HG03571 (cell line): ENCODE measurements around the gene BFSP1.

Source experiments
- ATAC-seq: cut with Tn5 transposase; IDR thresholded peaks from one replicate; pipeline ENCODE4 v1.9.1; 2021; ENCODE audit not compliant: unreplicated experiment

BFSP1 gene

DNA sequence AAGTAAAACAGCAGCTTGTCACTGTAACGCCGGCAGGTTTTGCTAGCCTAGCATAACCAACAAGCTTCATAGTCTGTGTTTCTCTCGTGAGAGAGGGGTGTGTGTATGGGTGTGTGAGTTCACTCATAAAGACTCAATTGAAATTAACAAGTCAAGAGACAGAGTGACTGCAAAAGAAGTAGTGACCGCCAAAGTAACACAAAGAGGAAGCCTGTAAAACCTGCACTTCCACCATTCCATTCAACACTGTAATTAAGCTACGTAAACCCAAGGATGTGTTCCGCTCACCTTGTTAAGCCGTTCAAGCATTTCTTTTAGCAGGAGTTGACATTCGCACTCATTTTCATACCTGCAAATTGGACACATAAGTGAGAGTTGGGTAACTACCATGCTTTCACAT, 6.6 kb downstream of the BFSP1 start:
- ATAC-seq: no peak

DNA sequence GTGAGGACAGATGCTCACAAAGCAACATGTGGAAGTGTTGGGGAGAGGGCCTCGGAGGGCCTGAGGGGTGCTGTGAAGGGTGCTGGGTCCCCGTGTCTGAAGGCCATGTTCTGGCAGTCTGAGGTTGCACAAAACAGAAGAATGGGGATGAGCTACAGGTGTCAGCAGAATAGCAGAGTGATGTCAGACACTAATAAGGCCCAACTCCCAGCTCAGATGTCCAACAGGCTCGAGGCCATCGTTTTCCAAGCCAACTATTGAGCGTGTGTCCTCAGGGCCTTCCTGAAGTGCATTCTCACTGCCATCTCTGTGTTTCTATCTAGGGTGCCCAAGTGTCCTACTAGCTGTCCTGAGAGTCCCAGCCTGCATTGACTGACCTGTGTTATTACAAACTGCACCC, 7.9 kb downstream of the BFSP1 start:
- no peak for ATAC-seq

DNA sequence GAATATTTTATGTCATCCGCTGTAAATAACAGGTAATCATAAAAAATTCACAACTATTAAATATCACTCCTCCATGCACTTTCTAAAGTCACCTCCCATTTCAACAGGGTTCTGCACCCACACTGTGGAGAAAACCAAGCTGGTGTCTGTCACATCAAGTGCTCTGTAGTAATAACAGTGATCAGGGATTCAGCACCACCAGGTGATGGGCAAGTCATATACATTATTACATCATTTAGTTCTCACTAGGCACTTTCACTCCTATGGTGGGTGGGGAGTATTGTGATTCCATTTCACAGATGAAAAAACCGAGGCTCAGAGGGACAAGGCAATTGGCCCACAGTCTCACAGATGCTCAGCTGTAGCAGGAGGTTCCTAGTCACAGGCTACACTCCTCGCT, 8.7 kb downstream of the BFSP1 start:
- no peak for ATAC-seq

DNA sequence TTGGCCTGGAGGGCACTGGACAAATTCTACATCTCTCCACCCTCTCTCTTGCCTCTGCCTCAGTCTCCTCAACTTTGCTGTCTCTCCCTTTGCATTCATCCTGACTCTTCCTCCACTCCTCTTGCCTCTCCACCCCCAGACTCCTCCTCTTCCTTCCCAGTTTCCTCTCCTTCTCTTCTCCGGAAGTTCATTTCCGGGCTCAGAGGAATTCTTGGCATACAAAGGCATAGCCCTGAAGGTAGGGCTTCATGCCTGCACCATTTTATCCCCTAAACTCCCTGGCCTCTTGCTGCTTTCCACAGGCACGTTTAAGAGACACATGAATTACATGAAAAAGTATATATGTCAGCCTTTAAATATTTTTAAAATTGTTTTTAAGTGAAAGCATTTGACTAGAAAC, 10.6 kb downstream of the BFSP1 start:
- no peak for ATAC-seq

DNA sequence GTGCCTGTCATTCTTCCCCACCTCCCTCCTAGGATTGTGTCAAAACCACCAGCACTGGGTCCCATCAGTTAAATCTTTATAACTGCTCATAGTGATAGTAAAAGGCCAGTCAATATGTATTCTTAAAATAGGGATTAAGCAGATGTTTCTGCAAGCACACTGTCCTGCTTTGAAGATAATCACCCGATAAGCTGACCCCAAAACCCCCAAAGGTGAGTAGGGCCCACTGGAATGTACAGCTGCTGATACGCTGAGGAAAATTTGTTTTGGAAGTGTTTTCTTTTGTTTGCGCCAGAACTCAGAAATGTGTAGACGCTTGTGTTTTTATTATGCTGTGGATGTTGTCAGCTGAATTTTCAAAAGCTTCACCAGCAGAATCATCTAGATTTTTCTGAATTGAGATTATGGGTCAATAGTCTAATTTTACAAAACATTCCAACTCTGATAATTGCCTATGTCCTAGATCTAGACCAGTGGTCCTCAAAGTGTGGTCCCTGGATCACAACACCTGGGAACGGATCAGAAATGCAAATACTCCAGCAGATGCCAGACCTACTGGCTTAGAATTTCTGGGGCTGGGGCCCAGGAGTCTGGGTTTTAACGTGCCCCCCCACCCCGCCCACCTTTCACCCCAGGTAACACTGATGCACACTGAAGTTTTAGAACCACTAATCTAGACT, 11.4 kb downstream of the BFSP1 start:
- ATAC-seq: no peak

DNA sequence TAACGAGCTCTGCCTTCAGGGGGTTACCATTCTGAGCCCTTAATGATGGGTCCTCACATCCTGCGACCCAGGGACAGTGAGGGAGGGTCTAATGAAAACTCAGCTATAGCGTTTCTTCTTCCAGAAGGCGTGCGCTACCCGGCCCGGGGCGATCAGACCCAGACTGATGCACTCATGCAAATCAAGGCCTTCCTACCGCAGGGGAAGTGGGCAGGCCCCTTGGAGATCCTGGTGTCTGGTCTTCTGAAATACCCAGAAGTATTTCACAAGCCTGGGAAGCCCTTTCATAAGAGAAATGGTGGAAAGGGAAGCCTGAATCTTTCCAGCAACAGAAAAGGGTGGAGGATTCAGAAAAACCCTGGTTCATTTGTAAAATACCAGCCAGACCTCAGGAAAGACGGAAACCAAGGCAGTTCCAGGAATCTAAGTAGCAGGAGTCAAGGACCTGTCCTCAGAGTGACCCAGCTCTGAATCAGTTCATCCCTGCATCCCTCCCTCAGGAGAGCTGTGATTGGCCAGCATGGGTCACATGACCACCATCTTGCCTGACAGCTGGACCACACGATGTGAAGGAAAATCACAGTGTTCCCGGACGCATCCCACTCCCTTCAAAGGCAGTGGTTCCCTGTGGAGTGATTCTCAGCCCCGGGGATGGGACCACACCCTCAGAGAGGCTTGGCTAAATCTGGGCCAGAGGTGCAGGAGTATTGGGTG, 12.7 kb downstream of the BFSP1 start:
- ATAC-seq: no peak

DNA sequence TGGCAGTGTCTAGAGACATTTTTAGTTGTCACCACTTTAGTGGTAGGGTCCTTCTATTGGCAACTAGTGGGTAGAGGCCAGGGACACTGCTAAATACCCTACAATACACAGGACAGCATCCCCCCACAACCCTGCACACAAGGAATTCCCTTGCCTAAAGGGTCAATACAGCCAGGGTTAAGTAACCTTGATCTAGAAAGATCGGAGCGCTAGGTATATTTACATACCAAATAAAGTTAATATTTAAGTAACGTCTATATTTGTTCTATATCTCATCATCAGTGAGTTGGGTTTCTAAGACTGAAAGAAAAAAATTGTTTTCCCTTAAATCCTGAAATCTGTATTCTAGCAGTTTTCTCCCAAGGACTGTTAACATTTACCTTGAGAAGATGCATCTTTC, 16.1 kb downstream of the BFSP1 start:
- ATAC-seq: no peak

DNA sequence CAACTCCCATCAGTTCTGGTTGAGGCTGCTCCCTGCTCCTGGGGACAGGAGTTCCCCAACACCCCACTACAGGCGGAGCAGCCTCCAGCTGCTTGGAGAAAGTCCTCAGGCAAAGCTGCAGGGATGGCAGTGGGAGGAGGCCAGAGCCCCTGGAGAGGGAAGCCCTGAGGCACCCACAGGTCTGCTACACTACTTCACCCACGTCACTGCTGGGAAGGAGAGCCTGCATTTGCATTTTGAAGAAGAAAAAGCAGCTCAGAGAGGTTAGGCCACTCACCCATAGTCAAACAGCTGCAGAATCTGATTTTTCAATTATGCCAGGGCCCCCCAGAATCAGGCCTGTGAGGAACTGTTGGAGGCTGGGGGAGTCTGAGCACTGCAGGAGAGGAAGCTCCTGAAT, 17.2 kb downstream of the BFSP1 start:
- ATAC-seq: no peak

DNA sequence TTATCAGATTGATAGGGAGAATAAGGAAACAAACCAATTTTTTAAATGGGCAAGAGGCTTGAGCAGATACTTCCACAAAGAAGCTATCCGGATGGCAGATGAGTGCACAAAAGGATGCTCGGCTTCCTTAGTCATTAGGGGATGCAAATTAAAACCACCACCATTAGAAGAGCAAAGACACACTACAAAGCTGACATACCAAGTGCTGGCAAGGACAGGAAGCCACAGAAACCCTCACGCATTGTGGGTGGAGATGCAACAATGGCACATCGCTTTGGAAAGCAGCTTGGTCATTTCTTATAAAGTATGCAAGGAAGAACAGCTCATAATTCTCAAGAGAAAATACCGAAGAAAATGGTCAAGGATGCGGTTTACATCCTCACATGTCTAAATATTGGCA, 19.8 kb downstream of the BFSP1 start:
- no peak for ATAC-seq

DNA sequence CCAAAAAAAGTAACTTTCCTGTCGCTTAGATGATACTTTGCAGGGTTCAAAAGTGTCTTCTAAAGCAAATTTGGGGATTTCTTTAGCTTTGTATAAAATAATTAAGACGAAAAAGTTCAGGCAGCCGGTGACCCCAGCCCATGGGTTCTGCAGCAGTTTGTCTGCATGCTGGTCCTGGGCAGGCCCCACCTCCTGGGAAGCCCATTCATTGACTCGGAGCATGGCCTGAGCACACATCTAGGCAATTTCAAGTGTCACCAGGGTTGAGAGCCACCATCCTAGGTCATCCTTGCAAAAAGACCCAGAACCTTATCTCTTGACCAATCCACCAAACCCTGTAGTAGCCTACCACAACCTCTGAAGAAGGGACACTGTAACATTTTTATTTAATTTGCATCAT, 20.6 kb downstream of the BFSP1 start:
- ATAC-seq: no peak

DNA sequence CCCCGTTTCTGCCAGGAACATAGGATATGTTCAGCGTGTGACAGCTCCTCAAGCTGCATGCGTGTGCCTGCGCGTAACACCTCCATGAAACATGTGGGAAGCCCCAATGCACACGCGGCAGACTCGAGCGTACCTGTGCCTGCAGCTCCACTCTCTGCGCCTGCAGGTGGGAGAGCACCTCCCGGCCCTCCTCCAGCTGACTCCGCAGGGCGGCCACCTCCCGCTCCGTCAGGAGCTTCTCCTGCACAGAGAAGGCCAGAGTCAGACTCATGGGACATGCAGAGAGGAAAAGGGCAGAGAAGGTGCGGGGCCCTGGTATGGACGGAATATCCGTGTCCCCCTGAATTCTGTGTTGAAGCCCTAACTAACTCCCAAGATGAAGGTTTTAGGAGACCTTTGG, 22.4 kb downstream of the BFSP1 start:
- ATAC-seq: no peak

DNA sequence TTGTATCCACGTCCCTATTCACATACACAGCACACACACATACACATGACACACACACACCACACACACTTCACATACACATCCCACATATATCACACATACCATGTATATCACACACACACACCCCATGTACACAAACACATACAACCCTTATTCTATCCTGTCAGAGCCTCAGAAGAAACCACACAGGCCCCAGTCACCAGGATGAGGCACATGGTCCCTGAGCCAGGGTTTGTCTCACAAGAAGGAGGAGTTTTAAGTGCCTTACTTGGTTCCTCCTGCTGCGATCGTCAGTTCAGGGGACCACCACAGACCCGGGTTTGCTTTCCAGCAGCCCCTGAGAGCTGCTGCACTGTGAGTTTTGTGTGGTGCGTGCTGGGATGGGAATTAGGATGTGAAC, 23.6 kb downstream of the BFSP1 start:
- no peak for ATAC-seq

DNA sequence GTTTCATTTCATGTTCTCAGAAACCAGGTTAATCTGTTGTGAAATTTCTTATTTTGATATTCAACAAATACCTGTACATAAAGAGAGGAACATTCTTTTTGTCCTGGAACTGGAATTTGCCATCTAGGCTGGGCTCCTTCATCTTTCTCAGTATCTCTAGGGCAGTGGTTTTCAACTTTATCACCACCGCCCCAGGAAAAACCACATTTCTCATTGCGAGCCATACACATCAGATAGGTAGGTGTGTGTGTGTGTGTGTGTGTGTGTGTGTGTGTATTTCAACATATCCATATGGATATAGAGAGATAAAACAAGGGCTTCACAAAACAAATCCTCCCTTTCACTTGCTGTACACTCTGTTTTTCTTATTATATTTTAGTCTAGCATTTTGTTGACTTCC, 24.1 kb downstream of the BFSP1 start:
- no peak for ATAC-seq

DNA sequence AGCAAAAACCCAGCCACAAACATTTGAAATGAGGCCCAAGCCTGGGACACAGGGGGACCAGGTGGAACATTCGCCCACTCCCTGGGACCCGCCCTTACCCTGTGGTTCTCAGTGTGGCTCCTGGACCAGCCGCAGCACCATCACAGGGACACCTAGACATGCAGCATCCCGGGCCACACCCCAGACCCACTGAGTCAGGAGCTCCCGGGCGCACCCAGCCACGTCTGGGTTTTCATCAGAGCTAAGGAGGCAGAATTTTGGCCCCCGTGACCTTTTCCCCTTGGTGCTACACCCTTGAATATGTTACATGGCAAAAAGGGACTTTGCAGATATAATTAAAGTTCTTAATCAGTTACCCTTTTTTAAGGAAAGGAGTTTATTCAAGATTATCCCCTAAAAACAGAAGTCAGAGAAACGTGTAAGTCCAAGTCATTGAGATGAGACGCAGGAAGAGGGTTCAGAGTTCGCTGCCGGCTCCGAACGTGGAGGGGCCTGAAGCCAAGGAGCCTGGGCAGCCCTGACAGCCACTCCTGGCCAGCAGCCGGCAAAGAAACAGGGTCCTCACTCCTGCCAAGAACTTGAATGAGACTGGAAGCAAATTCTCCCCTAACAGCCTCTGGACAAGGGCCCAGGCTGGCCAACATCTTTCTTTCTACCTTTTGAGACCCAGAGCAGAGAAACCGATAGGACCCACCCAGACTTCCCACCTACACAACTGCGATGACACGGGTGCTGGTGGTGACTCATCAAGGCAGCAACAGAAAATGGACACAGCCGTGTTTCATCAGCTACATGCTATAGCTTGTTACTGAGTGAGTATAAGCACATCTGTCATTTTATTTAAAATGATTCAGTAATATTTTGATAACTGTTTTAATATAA, 25.3 kb downstream of the BFSP1 start:
- ATAC-seq: no peak

DNA sequence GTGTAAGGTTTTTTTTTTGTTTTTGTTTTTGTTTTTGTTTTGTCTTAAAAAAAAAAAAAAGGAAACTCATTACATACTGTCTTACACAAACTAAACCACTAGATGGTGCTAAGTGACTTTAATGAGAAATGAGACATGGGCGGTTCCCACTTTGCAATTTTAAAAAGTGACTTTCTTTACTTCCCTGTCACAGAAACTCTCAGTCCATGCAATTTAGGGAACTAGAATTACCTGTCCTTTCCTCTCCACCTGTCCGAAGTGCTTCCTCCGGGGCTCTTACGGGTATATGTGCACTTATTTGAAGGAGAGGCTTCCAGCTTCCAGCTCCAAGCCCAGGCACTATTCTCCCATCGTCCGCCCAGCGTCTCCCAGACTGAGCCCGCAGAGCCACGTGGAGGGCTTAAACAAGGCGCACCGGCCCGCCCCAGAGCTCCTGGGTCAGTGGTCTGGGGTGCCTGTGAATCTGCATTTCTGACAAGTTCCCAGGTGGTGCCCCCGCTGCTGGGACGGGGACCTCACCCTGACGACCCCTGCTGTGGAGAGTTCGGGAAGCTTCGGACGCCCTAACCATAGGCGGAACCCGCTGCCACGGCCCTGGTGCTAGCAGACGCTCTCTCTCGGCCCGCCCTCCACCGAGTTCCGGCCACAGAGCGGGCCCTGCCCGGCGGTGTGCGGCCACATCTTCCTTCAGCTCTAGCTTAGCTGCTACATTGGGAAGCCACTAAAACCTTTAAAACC, 26.1 kb downstream of the BFSP1 start:
- peak; percentile 69 for ATAC-seq

DNA sequence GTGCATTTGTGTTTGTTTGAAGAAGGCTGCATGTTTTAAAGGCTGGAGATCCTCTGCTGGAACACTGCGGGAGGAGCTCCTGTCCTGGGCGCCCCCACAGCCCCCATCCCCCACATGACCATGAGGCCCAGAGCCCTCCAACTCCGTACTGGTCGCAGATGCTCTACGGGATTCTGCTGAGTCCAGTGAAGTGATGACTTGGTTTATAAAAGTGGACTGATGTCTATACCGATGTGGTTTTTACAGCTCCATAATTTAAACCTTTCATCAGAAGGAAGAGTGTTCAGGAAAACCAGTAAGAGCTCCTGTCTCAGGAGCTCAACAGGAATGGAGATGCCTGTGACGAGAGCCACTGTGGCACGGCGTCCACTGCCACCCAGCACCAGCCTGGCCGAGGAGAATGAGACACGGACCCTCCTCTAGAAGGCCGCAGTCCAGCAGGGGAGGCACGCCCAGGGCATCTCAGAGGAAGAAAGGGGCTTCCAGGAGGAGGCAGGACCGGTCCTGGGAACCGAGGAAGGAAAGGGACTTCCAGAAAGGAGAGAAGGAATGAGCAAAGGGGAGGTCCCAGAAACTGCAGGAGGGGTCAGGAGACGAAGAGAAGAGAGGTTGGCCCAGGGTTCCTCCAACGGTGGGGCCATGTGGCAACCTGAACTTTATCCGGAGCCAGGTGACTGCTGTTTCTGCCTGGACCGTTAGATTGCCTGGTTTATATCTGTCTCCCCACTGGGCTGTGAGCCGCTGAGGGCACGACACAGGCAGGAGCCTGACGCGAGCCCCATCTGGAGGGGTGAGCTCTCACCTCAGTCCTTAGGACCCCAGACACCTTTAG, 26.9 kb downstream of the BFSP1 start:
- peak; percentile 8 for ATAC-seq

DNA sequence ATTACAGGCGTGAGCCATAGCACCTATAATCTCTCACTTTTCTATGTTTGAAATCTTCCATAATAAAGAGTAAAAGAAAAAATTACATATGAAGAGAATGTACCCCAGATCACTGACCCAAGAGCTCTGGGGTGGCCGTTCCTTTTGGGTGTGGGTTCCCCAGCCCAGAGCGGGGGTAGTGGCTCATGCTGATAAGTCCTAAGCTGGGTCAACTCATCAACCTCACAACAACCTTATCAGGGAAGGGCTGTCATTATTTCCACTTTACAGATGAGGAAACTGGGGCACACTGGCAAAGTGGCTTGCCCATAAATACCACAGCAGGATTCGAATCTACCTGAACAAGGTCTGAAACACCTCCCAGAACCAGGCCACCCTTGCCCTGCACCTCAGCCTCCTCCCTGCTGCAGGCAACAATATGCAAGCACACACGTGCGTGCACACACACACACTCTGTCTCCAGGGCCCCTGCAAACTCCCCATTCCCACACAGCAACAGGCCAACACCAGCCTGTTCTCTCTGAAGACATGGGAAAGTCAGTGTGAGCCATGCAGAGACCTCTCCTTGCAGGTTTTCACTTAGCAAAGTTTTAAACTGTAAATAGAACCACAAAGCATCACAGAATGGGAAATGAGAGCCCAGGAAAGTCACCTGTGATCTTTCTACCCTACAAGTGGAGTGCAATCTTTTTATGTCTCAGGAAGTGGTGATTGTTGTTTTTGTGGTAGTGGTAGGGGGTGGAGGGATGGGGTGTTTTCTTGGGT, 27.7 kb downstream of the BFSP1 start:
- ATAC-seq: no peak

DNA sequence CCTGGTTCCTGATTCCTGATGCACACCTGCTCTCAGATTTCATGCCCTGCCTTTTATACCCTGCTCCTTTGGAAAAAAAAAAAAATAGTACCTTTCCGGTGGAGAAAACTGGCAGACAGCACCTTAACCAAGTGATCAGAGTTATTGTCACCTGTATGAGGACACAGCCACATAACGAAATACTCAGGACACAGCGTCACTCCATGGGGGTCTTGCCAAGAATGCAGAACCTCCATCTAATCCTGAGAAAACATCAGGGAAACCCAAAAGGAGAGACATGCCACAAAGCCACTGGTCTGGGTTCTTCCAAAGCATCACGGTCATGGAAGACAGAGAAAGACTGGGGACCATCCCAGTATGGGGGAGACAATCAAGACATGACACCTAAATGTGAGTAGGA, 29.1 kb downstream of the BFSP1 start:
- ATAC-seq: no peak

DNA sequence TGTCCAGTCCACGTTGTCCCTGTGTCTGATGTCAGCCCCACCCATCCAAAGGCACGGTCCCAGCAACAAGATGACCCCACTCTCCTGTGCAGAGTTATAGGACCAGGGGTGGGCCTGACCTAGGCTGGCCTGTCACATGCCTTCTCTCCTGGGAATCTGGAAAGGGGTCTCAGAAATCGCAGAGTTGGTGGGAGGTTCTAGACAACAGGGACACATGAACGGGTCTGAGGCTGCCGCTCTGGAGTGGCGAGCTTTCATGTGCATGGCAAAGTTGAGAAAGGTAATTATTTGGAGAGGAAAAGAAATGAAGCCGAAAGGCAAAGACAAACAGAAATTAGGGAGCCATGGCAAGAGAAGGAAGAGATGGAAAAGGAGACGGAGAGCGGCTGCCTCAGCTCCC, 29.5 kb downstream of the BFSP1 start:
- no peak for ATAC-seq

DNA sequence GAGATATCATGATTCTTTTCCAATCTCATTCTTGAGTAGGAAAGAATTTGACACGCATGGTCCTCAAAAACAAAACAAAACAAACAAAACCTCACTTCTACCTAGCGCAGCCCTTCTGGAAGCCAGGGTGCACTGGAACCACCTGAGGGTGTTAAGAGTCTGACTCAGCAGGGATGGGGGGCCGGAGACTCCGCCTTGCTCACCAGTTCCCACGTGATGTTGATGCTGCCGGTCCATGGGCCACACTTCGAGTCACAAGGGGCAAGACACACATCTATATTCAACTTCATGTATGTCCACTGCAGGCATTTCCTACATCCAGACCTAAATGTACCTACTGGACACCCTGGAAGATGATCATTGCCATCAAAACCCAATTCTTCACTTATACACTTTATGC, 30.4 kb downstream of the BFSP1 start:
- ATAC-seq: no peak
